GM19238 (cell line): ENCODE results near the gene STARD3NL.
"Not testable (repeated sequence)": the region's sequence is repeated elsewhere in the genome, so short reads cannot be mapped to it uniquely, and the experiment has no call there.

Experiments
- DNase-seq: peaks from one replicate; pipeline ENCODE4 v3.0.0; 2011; ENCODE audit warnings: low spot score; ENCODE audit not compliant: insufficient read length

The STARD3NL gene

GRCh38 chr7:38178004-38178694, at the start of gene STARD3NL:
Gene STARD3NL, plus strand, starts transcription at chr7:38178245. Its CDS starts 29,260 bp downstream, at chr7:38207505.
- peak; percentile 85 for DNase-seq

- DNase-seq = no peak
Measured at GRCh38 chr7:38129162-38129561, 48.9 kb upstream of the STARD3NL start.

- DNase-seq = no peak
Measured at GRCh38 chr7:38129579-38129978, 48.5 kb upstream of the STARD3NL start.

- DNase-seq = no peak
Measured at GRCh38 chr7:38138171-38138570, 39.9 kb upstream of the STARD3NL start.

GRCh38 chr7:38141187-38141586, 36.9 kb upstream of the STARD3NL start:
- DNase-seq = no peak

- DNase-seq = no peak
Measured at GRCh38 chr7:38142736-38143135, 35.3 kb upstream of the STARD3NL start.

- DNase-seq = no peak
Measured at GRCh38 chr7:38147005-38147404, 31.0 kb upstream of the STARD3NL start.

GRCh38 chr7:38151556-38151955, 26.5 kb upstream of the STARD3NL start:
- DNase-seq = no peak

GRCh38 chr7:38153515-38153914, 24.5 kb upstream of the STARD3NL start:
- no peak for DNase-seq

- no peak for DNase-seq
Measured at GRCh38 chr7:38154278-38154677, 23.8 kb upstream of the STARD3NL start.

- DNase-seq = no peak
Measured at GRCh38 chr7:38160003-38160571, 18.0 kb upstream of the STARD3NL start.

GRCh38 chr7:38162036-38162435, 16.0 kb upstream of the STARD3NL start:
- no peak for DNase-seq

GRCh38 chr7:38163671-38164070, 14.4 kb upstream of the STARD3NL start:
- DNase-seq = no peak

GRCh38 chr7:38168890-38169570, 9.0 kb upstream of the STARD3NL start:
- DNase-seq = no peak

GRCh38 chr7:38169847-38170246, 8.2 kb upstream of the STARD3NL start:
- no peak for DNase-seq

- DNase-seq = no peak
Measured at GRCh38 chr7:38171623-38172391, 6.2 kb upstream of the STARD3NL start.

- DNase-seq = not testable (repeated sequence)
Measured at GRCh38 chr7:38175547-38175946, 2.5 kb upstream of the STARD3NL start.

- DNase-seq = no peak
Measured at GRCh38 chr7:38177621-38178003, 433 bp upstream of the STARD3NL start.

- DNase-seq = peak; percentile 18
Measured at GRCh38 chr7:38178695-38179344, 775 bp downstream of the STARD3NL start.

- no peak for DNase-seq
Measured at GRCh38 chr7:38179776-38180226, 1.8 kb downstream of the STARD3NL start.

- DNase-seq = no peak
Measured at GRCh38 chr7:38181111-38181510, 3.1 kb downstream of the STARD3NL start.
